Measurements from ENCODE around the gene STK32B. TPM values are rescaled to one million over a fixed set of nuclear protein-coding genes. Genes with fewer than 3 reads are reported as not detected.

STK32B gene
- total RNA-seq, 1 donor from 2014 or later, result 2.5 TPM

DNA sequence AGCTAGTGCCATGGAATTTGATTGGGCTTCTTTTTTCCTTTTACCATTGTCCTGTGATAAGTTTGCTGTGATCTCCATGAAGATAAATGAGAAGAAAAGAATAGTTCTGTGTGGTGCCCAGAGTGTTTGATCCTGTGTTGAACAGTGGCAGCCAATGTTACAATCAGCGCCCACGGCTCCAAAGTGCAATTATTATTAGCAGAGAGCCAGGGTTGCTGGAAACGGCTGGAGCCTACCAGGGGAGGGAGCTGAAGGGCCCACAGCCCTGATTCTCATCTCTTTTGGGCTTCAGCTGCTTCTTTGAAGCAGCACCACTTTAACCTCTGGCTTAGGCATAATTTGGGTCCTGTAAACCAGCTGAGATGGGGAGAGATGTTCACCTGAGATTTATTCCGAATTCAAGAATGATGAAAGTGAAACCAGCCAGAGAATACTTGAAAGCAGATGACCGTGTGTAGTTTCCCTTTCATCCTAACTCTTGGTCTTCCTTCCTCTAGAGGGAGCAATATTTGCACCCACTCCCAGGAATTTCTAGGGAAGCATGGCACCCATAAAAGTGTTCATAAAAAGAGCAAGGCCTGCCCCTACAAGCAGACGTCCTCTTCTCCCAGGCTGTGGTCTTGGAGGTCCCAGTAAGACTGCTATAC is 358.8 kb downstream of the STK32B start:
- Mint-ChIP-seq H3K4me1 (ENCODE audit: low read depth, unreplicated experiment) (no peaks in the 10 kb centered on the region), H3K27me3 (ENCODE audit: unreplicated experiment) (no peaks in the 10 kb centered on the region), H3K4me3 (ENCODE audit: unreplicated experiment) (no peak overlapping the region), H3K27ac (ENCODE audit: unreplicated experiment) (no peak overlapping the region), H3K36me3 (ENCODE audit: unreplicated experiment) (peaks cover 13% of the 10 kb centered on the region), H3K9me3 (ENCODE audit: unreplicated experiment) (peaks cover 3% of the 10 kb centered on the region)
- DNase-seq, result no peak
- TF ChIP-seq CTCF (IDR thresholded peaks at IDR 0.05; ENCODE audit: partially characterized antibody, unreplicated experiment), result no peak

- Mint-ChIP-seq H3K4me3 (ENCODE audit: unreplicated experiment) (no peak overlapping the region), H3K9me3 (ENCODE audit: unreplicated experiment) (no peaks in the 10 kb centered on the region), H3K36me3 (ENCODE audit: unreplicated experiment) (peaks cover 5% of the 10 kb centered on the region), H3K27ac (ENCODE audit: unreplicated experiment) (no peak overlapping the region), H3K27me3 (ENCODE audit: unreplicated experiment) (no peaks in the 10 kb centered on the region), H3K4me1 (ENCODE audit: low read depth, unreplicated experiment) (no peaks in the 10 kb centered on the region)
- DNase-seq, result no peak
- TF ChIP-seq CTCF (IDR thresholded peaks at IDR 0.05; ENCODE audit: partially characterized antibody, unreplicated experiment), result no peak
Observed at GRCh38 chr4:5412296-5412695, 361.0 kb downstream of the STK32B start.

GRCh38 chr4:5412751-5413150 is 361.5 kb downstream of the STK32B start:
- H3K9me3 Mint-ChIP-seq (ENCODE audit: unreplicated experiment), result no peaks in the 10 kb centered on the region
- no peak overlapping the region for H3K27ac Mint-ChIP-seq (ENCODE audit: unreplicated experiment)
- H3K27me3 Mint-ChIP-seq (ENCODE audit: unreplicated experiment), result no peaks in the 10 kb centered on the region
- no peak overlapping the region for H3K4me3 Mint-ChIP-seq (ENCODE audit: unreplicated experiment)
- no peak for DNase-seq
- H3K4me1 Mint-ChIP-seq (ENCODE audit: low read depth, unreplicated experiment), result no peaks in the 10 kb centered on the region
- no peak for TF ChIP-seq CTCF (IDR thresholded peaks at IDR 0.05; ENCODE audit: partially characterized antibody, unreplicated experiment)
- peaks cover 8% of the 10 kb centered on the region for H3K36me3 Mint-ChIP-seq (ENCODE audit: unreplicated experiment)

DNA sequence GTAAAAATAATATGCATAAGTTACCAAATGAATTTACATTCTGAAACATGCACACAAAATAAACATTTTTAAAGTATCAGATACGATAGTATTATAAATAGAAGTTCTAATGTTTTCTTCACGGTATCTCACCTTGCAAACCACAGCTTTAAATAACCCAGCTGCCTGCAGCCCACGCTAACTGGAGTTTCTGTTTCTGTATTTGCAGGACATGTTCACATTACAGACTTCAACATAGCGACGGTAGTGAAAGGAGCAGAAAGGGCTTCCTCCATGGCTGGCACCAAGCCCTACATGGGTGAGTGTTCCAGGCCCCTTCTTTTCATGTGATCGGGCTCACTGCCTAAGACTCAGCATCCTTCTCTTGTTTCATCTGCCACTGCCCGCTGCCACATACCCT is 365.4 kb downstream of the STK32B start:
- TF ChIP-seq CTCF (IDR thresholded peaks at IDR 0.05; ENCODE audit: partially characterized antibody, unreplicated experiment), result no peak
- Mint-ChIP-seq H3K27ac (ENCODE audit: unreplicated experiment) (no peak overlapping the region), H3K9me3 (ENCODE audit: unreplicated experiment) (no peaks in the 10 kb centered on the region), H3K36me3 (ENCODE audit: unreplicated experiment) (peaks cover 8% of the 10 kb centered on the region), H3K4me1 (ENCODE audit: low read depth, unreplicated experiment) (no peaks in the 10 kb centered on the region), H3K27me3 (ENCODE audit: unreplicated experiment) (no peaks in the 10 kb centered on the region), H3K4me3 (ENCODE audit: unreplicated experiment) (no peak overlapping the region)
- DNase-seq, result no peak

- DNase-seq, result no peak
- no peak for TF ChIP-seq CTCF (IDR thresholded peaks at IDR 0.05; ENCODE audit: partially characterized antibody, unreplicated experiment)
- Mint-ChIP-seq H3K4me3 (ENCODE audit: unreplicated experiment) (no peak overlapping the region), H3K27me3 (ENCODE audit: unreplicated experiment) (peaks cover 2% of the 10 kb centered on the region), H3K9me3 (ENCODE audit: unreplicated experiment) (peaks cover 3% of the 10 kb centered on the region), H3K4me1 (ENCODE audit: low read depth, unreplicated experiment) (no peaks in the 10 kb centered on the region), H3K27ac (ENCODE audit: unreplicated experiment) (no peak overlapping the region), H3K36me3 (ENCODE audit: unreplicated experiment) (peaks cover 8% of the 10 kb centered on the region)
Observed at GRCh38 chr4:5420266-5420665, 369.0 kb downstream of the STK32B start.

All from glutamatergic neuron (in vitro differentiated cells).